ENCODE data around the gene YY1. TPM values are rescaled to one million over a fixed set of nuclear protein-coding genes. Genes with fewer than 3 reads are reported as not detected.

YY1 gene
- total RNA-seq, 1 donor from 2014 or later, result 70.0 TPM

GRCh38 chr14:100323942-100324307 is 85.0 kb downstream of the YY1 start:
- Mint-ChIP-seq H3K27ac (ENCODE audit: unreplicated experiment) (no peak overlapping the region), H3K36me3 (ENCODE audit: low read depth) (no peaks in the 10 kb centered on the region), H3K4me3 (ENCODE audit: unreplicated experiment) (no peak overlapping the region), H3K4me1 (ENCODE audit: low read depth) (peaks cover 2% of the 10 kb centered on the region), H3K27me3 (ENCODE audit: low read depth) (no peaks in the 10 kb centered on the region), H3K9me3 (ENCODE audit: low read depth) (no peaks in the 10 kb centered on the region)
- DNase-seq (ENCODE audit: low spot score), result no peak
- no peak for TF ChIP-seq CTCF (IDR thresholded peaks at IDR 0.05)

GRCh38 chr14:100325231-100325632 is 86.3 kb downstream of the YY1 start:
- H3K27me3 Mint-ChIP-seq (ENCODE audit: low read depth), result no peaks in the 10 kb centered on the region
- no peaks in the 10 kb centered on the region for H3K9me3 Mint-ChIP-seq (ENCODE audit: low read depth)
- no peaks in the 10 kb centered on the region for H3K4me1 Mint-ChIP-seq (ENCODE audit: low read depth)
- no peak for DNase-seq (ENCODE audit: low spot score)
- no peak for TF ChIP-seq CTCF (IDR thresholded peaks at IDR 0.05)
- H3K4me3 Mint-ChIP-seq (ENCODE audit: unreplicated experiment), result no peak overlapping the region
- H3K36me3 Mint-ChIP-seq (ENCODE audit: low read depth), result no peaks in the 10 kb centered on the region
- no peak overlapping the region for H3K27ac Mint-ChIP-seq (ENCODE audit: unreplicated experiment)

GRCh38 chr14:100325958-100326357 is 87.0 kb downstream of the YY1 start:
- TF ChIP-seq CTCF (IDR thresholded peaks at IDR 0.05), result no peak
- no peaks in the 10 kb centered on the region for H3K36me3 Mint-ChIP-seq (ENCODE audit: low read depth)
- H3K4me3 Mint-ChIP-seq (ENCODE audit: unreplicated experiment), result no peak overlapping the region
- no peaks in the 10 kb centered on the region for H3K4me1 Mint-ChIP-seq (ENCODE audit: low read depth)
- no peaks in the 10 kb centered on the region for H3K27me3 Mint-ChIP-seq (ENCODE audit: low read depth)
- no peak for DNase-seq (ENCODE audit: low spot score)
- H3K27ac Mint-ChIP-seq (ENCODE audit: unreplicated experiment), result no peak overlapping the region
- no peaks in the 10 kb centered on the region for H3K9me3 Mint-ChIP-seq (ENCODE audit: low read depth)

- Mint-ChIP-seq H3K27me3 (ENCODE audit: low read depth) (no peaks in the 10 kb centered on the region), H3K27ac (ENCODE audit: unreplicated experiment) (no peak overlapping the region), H3K4me3 (ENCODE audit: unreplicated experiment) (no peak overlapping the region), H3K9me3 (ENCODE audit: low read depth) (no peaks in the 10 kb centered on the region), H3K4me1 (ENCODE audit: low read depth) (no peaks in the 10 kb centered on the region), H3K36me3 (ENCODE audit: low read depth) (no peaks in the 10 kb centered on the region)
- DNase-seq (ENCODE audit: low spot score), result no peak
- TF ChIP-seq CTCF (IDR thresholded peaks at IDR 0.05), result no peak
Observed at GRCh38 chr14:100327128-100327527, 88.2 kb downstream of the YY1 start.

GRCh38 chr14:100328495-100329163 is 89.7 kb downstream of the YY1 start:
- TF ChIP-seq CTCF (IDR thresholded peaks at IDR 0.05), result no peak
- H3K4me3 Mint-ChIP-seq (ENCODE audit: unreplicated experiment), result no peak overlapping the region
- no peaks in the 10 kb centered on the region for H3K9me3 Mint-ChIP-seq (ENCODE audit: low read depth)
- no peaks in the 10 kb centered on the region for H3K4me1 Mint-ChIP-seq (ENCODE audit: low read depth)
- no peak for DNase-seq (ENCODE audit: low spot score)
- no peaks in the 10 kb centered on the region for H3K27me3 Mint-ChIP-seq (ENCODE audit: low read depth)
- no peaks in the 10 kb centered on the region for H3K36me3 Mint-ChIP-seq (ENCODE audit: low read depth)
- H3K27ac Mint-ChIP-seq (ENCODE audit: unreplicated experiment), result no peak overlapping the region

Measured in chondrocyte (in vitro differentiated cells).